ENCODE results near the gene GPR157.

DNA sequence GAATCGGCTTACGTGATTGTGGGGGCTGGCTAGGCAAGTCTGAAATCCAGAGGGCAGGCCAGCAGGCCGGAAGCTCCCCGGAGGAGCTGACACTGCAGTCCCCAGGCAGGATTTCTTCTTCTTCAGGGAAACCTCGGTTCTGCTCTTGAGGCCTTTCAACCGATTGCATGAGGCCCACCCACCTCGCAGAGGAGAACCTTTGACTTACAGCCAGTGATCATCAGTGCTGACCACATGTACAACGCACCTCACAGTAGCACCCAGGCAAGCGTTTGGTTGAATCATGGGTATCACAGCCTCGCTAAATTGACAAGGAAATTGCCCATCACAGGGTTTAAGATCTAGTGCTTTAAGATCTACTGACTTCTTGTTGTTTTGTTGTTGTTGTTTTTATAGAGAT, 23.6 kb upstream of the GPR157 start:
- TF ChIP-seq, protein P1, sequence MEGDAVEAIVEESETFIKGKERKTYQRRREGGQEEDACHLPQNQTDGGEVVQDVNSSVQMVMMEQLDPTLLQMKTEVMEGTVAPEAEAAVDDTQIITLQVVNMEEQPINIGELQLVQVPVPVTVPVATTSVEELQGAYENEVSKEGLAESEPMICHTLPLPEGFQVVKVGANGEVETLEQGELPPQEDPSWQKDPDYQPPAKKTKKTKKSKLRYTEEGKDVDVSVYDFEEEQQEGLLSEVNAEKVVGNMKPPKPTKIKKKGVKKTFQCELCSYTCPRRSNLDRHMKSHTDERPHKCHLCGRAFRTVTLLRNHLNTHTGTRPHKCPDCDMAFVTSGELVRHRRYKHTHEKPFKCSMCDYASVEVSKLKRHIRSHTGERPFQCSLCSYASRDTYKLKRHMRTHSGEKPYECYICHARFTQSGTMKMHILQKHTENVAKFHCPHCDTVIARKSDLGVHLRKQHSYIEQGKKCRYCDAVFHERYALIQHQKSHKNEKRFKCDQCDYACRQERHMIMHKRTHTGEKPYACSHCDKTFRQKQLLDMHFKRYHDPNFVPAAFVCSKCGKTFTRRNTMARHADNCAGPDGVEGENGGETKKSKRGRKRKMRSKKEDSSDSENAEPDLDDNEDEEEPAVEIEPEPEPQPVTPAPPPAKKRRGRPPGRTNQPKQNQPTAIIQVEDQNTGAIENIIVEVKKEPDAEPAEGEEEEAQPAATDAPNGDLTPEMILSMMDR (IDR thresholded peaks at IDR 0.05), result no peak
- TF ChIP-seq POLR2A (IDR thresholded peaks at IDR 0.05), result no peak

Measured in right lobe of liver (tissue), 4 donors.